ENCODE data around the gene GRAMD2A. TPM values are rescaled to one million over a fixed set of nuclear protein-coding genes. Genes with fewer than 3 reads are reported as not detected.
A peak's percentile ranks its signal among the peaks of the same experiment; 100 is the strongest.

The GRAMD2A gene
- polyA plus RNA-seq, 3 donors from 2014 or later, result not detected

GRCh38 chr15:72230197-72231065 lies 32.8 kb upstream of the GRAMD2A start:
- H3K27me3 Mint-ChIP-seq (ENCODE audit: low read depth in 3 of 3), result peaks cover 4 to 25% (median 14%) of the 10 kb centered on the region in 3 donors
- H3K4me3 Mint-ChIP-seq, result peak overlapping the region; percentile 97 to 99 (median 99)
- H3K36me3 Mint-ChIP-seq, result no peaks in the 10 kb centered on the region
- peak; percentile 58 to 62 (median 60) for DNase-seq
- peaks cover 50 to 62% of the 10 kb centered on the region in 2 donors for H3K4me1 Mint-ChIP-seq
- H3K27ac Mint-ChIP-seq, result peak overlapping the region; percentile 86 to 97 (median 92)
- H3K9me3 Mint-ChIP-seq, result no peaks in the 10 kb centered on the region

GRCh38 chr15:72229947-72230196 lies 32.3 kb upstream of the GRAMD2A start:
- Mint-ChIP-seq H3K4me3 (peak overlapping the region; percentile 90 to 99 (median 91)), H3K36me3 (no peaks in the 10 kb centered on the region), H3K27me3 (ENCODE audit: low read depth in 3 of 3) (peaks cover 4 to 25% (median 14%) of the 10 kb centered on the region in 3 donors), H3K9me3 (no peaks in the 10 kb centered on the region), H3K27ac (peak overlapping the region; percentile 81 to 93 (median 90)), H3K4me1 (peaks cover 50 to 62% of the 10 kb centered on the region in 2 donors)
- DNase-seq, result no peak

GRCh38 chr15:72229076-72229946 lies 31.7 kb upstream of the GRAMD2A start:
- peak in 2 of 3 donors; percentile 10 to 14 for DNase-seq
- Mint-ChIP-seq H3K27ac (peak overlapping the region; percentile 81 to 93 (median 90)), H3K36me3 (peaks cover 0 to under 1% (median 0%) of the 10 kb centered on the region in 3 donors), H3K27me3 (ENCODE audit: low read depth in 3 of 3) (peaks cover 4 to 25% (median 14%) of the 10 kb centered on the region in 3 donors), H3K4me3 (peak overlapping the region; percentile 90 to 92 (median 91)), H3K4me1 (peaks cover 50 to 62% of the 10 kb centered on the region in 2 donors), H3K9me3 (no peaks in the 10 kb centered on the region)

GRCh38 chr15:72227720-72228119 lies 30.1 kb upstream of the GRAMD2A start:
- Mint-ChIP-seq H3K4me1 (peaks cover 51 to 74% of the 10 kb centered on the region in 2 donors), H3K4me3 (peak overlapping the region; percentile 60 to 92 (median 91)), H3K27ac (peak overlapping the region; percentile 67 to 92 (median 86)), H3K36me3 (peaks cover 0 to 4% (median 0%) of the 10 kb centered on the region in 3 donors), H3K27me3 (ENCODE audit: low read depth in 3 of 3) (peaks cover 4 to 25% (median 14%) of the 10 kb centered on the region in 3 donors), H3K9me3 (no peaks in the 10 kb centered on the region)
- DNase-seq, result peak in 1 of 3 donors; percentile 7

- DNase-seq, result no peak
- Mint-ChIP-seq H3K4me3 (peak overlapping the region in 2 of 5 donors; percentile 74 to 82), H3K4me1 (peaks cover 50 to 73% of the 10 kb centered on the region in 2 donors), H3K9me3 (no peaks in the 10 kb centered on the region), H3K27me3 (ENCODE audit: low read depth in 3 of 3) (peaks cover 4 to 24% (median 14%) of the 10 kb centered on the region in 3 donors), H3K36me3 (peaks cover 0 to 4% (median 0%) of the 10 kb centered on the region in 3 donors), H3K27ac (peak overlapping the region in 4 of 6 donors; percentile 71 to 96 (median 84))
Observed at GRCh38 chr15:72227192-72227586, 29.6 kb upstream of the GRAMD2A start.

GRCh38 chr15:72223278-72223677 lies 25.7 kb upstream of the GRAMD2A start:
- Mint-ChIP-seq H3K4me3 (no peak overlapping the region), H3K9me3 (no peaks in the 10 kb centered on the region), H3K27ac (no peak overlapping the region), H3K27me3 (ENCODE audit: low read depth in 3 of 3) (peaks cover 0 to 5% (median 0%) of the 10 kb centered on the region in 3 donors), H3K36me3 (peaks cover 4 to 8% (median 6%) of the 10 kb centered on the region in 3 donors), H3K4me1 (peaks cover 30 to 48% of the 10 kb centered on the region in 2 donors)
- DNase-seq, result no peak

- H3K36me3 Mint-ChIP-seq, result peaks cover 7 to 14% (median 9%) of the 10 kb centered on the region in 3 donors
- no peak overlapping the region for H3K4me3 Mint-ChIP-seq
- H3K27me3 Mint-ChIP-seq (ENCODE audit: low read depth in 3 of 3), result no peaks in the 10 kb centered on the region
- peak overlapping the region in 2 of 6 donors; percentile 31 to 42 for H3K27ac Mint-ChIP-seq
- H3K9me3 Mint-ChIP-seq, result no peaks in the 10 kb centered on the region
- peaks cover 23 to 39% of the 10 kb centered on the region in 2 donors for H3K4me1 Mint-ChIP-seq
- no peak for DNase-seq
Observed at GRCh38 chr15:72222393-72222792, 24.8 kb upstream of the GRAMD2A start.

GRCh38 chr15:72220687-72221086 lies 23.1 kb upstream of the GRAMD2A start:
- Mint-ChIP-seq H3K4me3 (no peak overlapping the region), H3K27ac (peak overlapping the region in 2 of 6 donors; percentile 22 to 71), H3K27me3 (ENCODE audit: low read depth in 3 of 3) (no peaks in the 10 kb centered on the region), H3K9me3 (no peaks in the 10 kb centered on the region), H3K36me3 (peaks cover 11 to 17% (median 14%) of the 10 kb centered on the region in 3 donors), H3K4me1 (peaks cover 9 to 24% of the 10 kb centered on the region in 2 donors)
- DNase-seq, result no peak

- Mint-ChIP-seq H3K9me3 (no peaks in the 10 kb centered on the region), H3K27ac (peak overlapping the region in 2 of 6 donors; percentile 5 to 62), H3K27me3 (ENCODE audit: low read depth in 3 of 3) (no peaks in the 10 kb centered on the region), H3K4me3 (no peak overlapping the region), H3K36me3 (peaks cover 23 to 26% (median 23%) of the 10 kb centered on the region in 3 donors), H3K4me1 (peaks cover 3 to 5% of the 10 kb centered on the region in 2 donors)
- DNase-seq, result no peak
Observed at GRCh38 chr15:72217216-72217615, 19.6 kb upstream of the GRAMD2A start.

- Mint-ChIP-seq H3K9me3 (no peaks in the 10 kb centered on the region), H3K36me3 (peaks cover 23 to 26% (median 23%) of the 10 kb centered on the region in 3 donors), H3K27ac (no peak overlapping the region), H3K27me3 (ENCODE audit: low read depth in 3 of 3) (no peaks in the 10 kb centered on the region), H3K4me3 (no peak overlapping the region), H3K4me1 (peaks cover 0 to 1% of the 10 kb centered on the region in 2 donors)
- DNase-seq, result no peak
Observed at GRCh38 chr15:72216079-72216478, 18.5 kb upstream of the GRAMD2A start.

- Mint-ChIP-seq H3K36me3 (peaks cover 21 to 56% (median 33%) of the 10 kb centered on the region in 3 donors), H3K27me3 (ENCODE audit: low read depth in 3 of 3) (peaks cover 0 to 2% (median 0%) of the 10 kb centered on the region in 3 donors), H3K4me1 (no peaks in the 10 kb centered on the region), H3K9me3 (no peaks in the 10 kb centered on the region), H3K4me3 (no peak overlapping the region), H3K27ac (no peak overlapping the region)
- DNase-seq, result no peak
Observed at GRCh38 chr15:72207558-72208085, 10.0 kb upstream of the GRAMD2A start.

- Mint-ChIP-seq H3K4me3 (no peak overlapping the region), H3K36me3 (peaks cover 21 to 56% (median 33%) of the 10 kb centered on the region in 3 donors), H3K27me3 (ENCODE audit: low read depth in 3 of 3) (peaks cover 0 to 2% (median 0%) of the 10 kb centered on the region in 3 donors), H3K27ac (no peak overlapping the region), H3K9me3 (no peaks in the 10 kb centered on the region), H3K4me1 (no peaks in the 10 kb centered on the region)
- no peak for DNase-seq
Observed at GRCh38 chr15:72206677-72207000, 9.1 kb upstream of the GRAMD2A start.

- Mint-ChIP-seq H3K36me3 (peaks cover 21 to 56% (median 33%) of the 10 kb centered on the region in 3 donors), H3K4me3 (no peak overlapping the region), H3K27ac (peak overlapping the region in 1 of 6 donors; percentile 11), H3K9me3 (no peaks in the 10 kb centered on the region), H3K27me3 (ENCODE audit: low read depth in 3 of 3) (peaks cover 0 to 2% (median 0%) of the 10 kb centered on the region in 3 donors), H3K4me1 (no peaks in the 10 kb centered on the region)
- no peak for DNase-seq
Observed at GRCh38 chr15:72205896-72206676, 8.5 kb upstream of the GRAMD2A start.

All from immature natural killer cell (primary cell).